ENCODE results near the gene FBP1.

The FBP1 gene

DNA sequence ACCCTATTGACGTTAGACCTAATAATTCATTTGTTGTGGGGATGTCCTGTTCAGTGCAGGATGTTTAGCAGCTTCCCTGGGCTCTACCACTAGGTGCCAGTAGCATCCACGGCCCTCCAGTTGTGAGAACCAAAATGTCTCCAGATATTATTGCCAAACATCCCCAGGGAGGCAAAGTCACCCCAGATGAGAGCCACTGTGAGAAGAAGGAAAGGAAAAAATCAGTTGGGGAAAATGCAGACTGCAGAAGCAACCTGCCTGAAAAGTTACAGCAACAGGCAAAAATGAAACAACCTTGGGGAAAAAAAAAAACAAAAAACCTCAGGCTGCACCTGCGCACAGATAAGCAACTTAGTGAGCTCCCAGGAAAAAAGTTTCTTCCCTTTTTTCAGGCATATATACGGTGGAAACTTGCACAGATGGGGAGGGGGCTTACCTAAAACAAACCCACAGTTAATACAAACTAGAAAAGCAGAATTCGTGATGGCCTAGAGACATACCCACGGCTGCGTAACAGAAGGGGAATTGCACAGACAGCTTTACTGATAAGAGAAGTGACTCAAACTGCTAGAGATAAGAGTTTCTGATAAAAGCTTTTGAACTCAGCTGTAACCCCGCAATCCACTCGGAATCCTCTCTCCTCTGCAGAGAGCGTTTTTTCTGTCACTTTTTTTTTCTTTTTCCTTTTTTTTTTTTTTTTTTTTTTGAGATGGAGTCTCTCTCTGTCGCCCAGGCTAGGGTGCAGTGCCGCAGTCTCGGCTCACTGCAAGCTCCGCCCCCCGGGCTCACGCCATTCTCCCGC lies 29.8 kb upstream of the FBP1 start:
- no peak overlapping the region for H3K4me3 ChIP-seq (ENCODE audit: low read length)
- H3K27me3 ChIP-seq (ENCODE audit: insufficient read depth, low read length), result no peaks in the 10 kb centered on the region
- no peaks in the 10 kb centered on the region for H3K4me1 ChIP-seq (ENCODE audit: insufficient read depth, low read length)
- H3K9ac ChIP-seq (ENCODE audit: low read depth, low read length), result no peak overlapping the region
- H3K36me3 ChIP-seq (ENCODE audit: insufficient read depth, low read depth, low read length), result no peaks in the 10 kb centered on the region
- no peak overlapping the region for H3K27ac ChIP-seq (ENCODE audit: low read length)
- H3K9me3 ChIP-seq (ENCODE audit: insufficient read depth, low read depth, low read length), result no peaks in the 10 kb centered on the region

- H3K4me1 ChIP-seq (ENCODE audit: insufficient read depth, low read length), result no peaks in the 10 kb centered on the region
- no peaks in the 10 kb centered on the region for H3K27me3 ChIP-seq (ENCODE audit: insufficient read depth, low read length)
- H3K36me3 ChIP-seq (ENCODE audit: insufficient read depth, low read depth, low read length), result no peaks in the 10 kb centered on the region
- H3K4me3 ChIP-seq (ENCODE audit: low read length), result no peak overlapping the region
- no peak overlapping the region for H3K27ac ChIP-seq (ENCODE audit: low read length)
- H3K9me3 ChIP-seq (ENCODE audit: insufficient read depth, low read depth, low read length), result no peaks in the 10 kb centered on the region
- H3K9ac ChIP-seq (ENCODE audit: low read depth, low read length), result no peak overlapping the region
These were observed 29.2 kb upstream of the FBP1 start for GRCh38 chr9:94668418-94668927.

GRCh38 chr9:94666364-94667099 lies 27.2 kb upstream of the FBP1 start:
- no peaks in the 10 kb centered on the region for H3K4me1 ChIP-seq (ENCODE audit: insufficient read depth, low read length)
- H3K27ac ChIP-seq (ENCODE audit: low read length), result no peak overlapping the region
- H3K27me3 ChIP-seq (ENCODE audit: insufficient read depth, low read length), result no peaks in the 10 kb centered on the region
- no peaks in the 10 kb centered on the region for H3K9me3 ChIP-seq (ENCODE audit: insufficient read depth, low read depth, low read length)
- H3K36me3 ChIP-seq (ENCODE audit: insufficient read depth, low read depth, low read length), result no peaks in the 10 kb centered on the region
- no peak overlapping the region for H3K4me3 ChIP-seq (ENCODE audit: low read length)
- no peak overlapping the region for H3K9ac ChIP-seq (ENCODE audit: low read depth, low read length)

DNA sequence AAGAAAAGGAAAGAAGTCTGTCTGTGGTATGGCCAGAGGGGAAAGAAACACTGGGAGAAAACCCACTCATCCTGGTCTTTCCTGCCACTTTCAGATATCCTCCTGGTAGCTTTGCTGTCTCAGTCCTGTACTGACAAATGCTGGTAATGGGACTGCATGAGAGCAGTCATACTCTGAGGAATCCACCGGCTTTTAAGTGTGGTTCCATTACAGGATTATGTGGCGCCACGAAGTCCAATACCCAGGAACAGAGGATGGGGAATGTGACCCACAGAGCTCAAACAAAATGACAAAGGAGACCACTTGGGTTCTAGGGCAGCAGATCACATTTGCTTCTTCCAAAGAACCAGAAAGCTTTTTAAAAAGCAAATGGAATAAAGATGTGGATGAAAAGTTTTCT lies 26.3 kb upstream of the FBP1 start:
- H3K9ac ChIP-seq (ENCODE audit: low read depth, low read length), result no peak overlapping the region

GRCh38 chr9:94664801-94665200 lies 25.5 kb upstream of the FBP1 start:
- Histone ChIP-seq H3K9ac (ENCODE audit: low read depth, low read length) (no peak overlapping the region), H3K27ac (ENCODE audit: low read length) (no peak overlapping the region), H3K4me1 (ENCODE audit: insufficient read depth, low read length) (no peaks in the 10 kb centered on the region), H3K27me3 (ENCODE audit: insufficient read depth, low read length) (no peaks in the 10 kb centered on the region), H3K9me3 (ENCODE audit: insufficient read depth, low read depth, low read length) (no peaks in the 10 kb centered on the region), H3K4me3 (ENCODE audit: low read length) (no peak overlapping the region), H3K36me3 (ENCODE audit: insufficient read depth, low read depth, low read length) (no peaks in the 10 kb centered on the region)

More for the DNA sequence above, 26.3 kb upstream of the FBP1 start:
- no peaks in the 10 kb centered on the region for H3K4me1 ChIP-seq (ENCODE audit: insufficient read depth, low read length)
- H3K4me3 ChIP-seq (ENCODE audit: low read length), result no peak overlapping the region
- H3K27me3 ChIP-seq (ENCODE audit: insufficient read depth, low read length), result no peaks in the 10 kb centered on the region
- H3K9me3 ChIP-seq (ENCODE audit: insufficient read depth, low read depth, low read length), result no peaks in the 10 kb centered on the region
- H3K27ac ChIP-seq (ENCODE audit: low read length), result no peak overlapping the region
- no peaks in the 10 kb centered on the region for H3K36me3 ChIP-seq (ENCODE audit: insufficient read depth, low read depth, low read length)

GRCh38 chr9:94663640-94664039 lies 24.3 kb upstream of the FBP1 start:
- no peaks in the 10 kb centered on the region for H3K4me1 ChIP-seq (ENCODE audit: insufficient read depth, low read length)
- H3K36me3 ChIP-seq (ENCODE audit: insufficient read depth, low read depth, low read length), result no peaks in the 10 kb centered on the region
- no peaks in the 10 kb centered on the region for H3K9me3 ChIP-seq (ENCODE audit: insufficient read depth, low read depth, low read length)
- H3K9ac ChIP-seq (ENCODE audit: low read depth, low read length), result no peak overlapping the region
- no peak overlapping the region for H3K27ac ChIP-seq (ENCODE audit: low read length)
- H3K4me3 ChIP-seq (ENCODE audit: low read length), result no peak overlapping the region
- no peaks in the 10 kb centered on the region for H3K27me3 ChIP-seq (ENCODE audit: insufficient read depth, low read length)

DNA sequence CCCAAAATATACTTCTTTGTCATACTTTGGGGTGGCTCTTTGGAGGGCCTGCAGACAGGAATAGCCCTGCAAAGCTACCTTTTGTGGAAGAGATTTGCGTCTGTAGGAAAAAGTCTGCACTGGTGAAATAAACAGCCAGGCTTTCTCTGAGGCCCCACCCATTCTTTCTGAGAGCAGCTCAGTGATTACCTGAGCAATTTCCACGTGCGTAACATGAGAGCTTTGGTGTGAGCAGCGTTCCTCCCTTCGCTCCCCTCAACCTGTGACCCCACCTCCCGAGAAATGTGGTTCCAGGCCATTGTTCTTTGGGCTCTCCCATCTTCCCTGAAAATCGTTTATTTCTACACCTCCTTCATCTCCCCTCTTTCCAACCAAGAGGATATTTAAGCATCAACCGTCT lies 23.8 kb upstream of the FBP1 start:
- no peak overlapping the region for H3K9ac ChIP-seq (ENCODE audit: low read depth, low read length)

GRCh38 chr9:94657021-94657725 lies 17.9 kb upstream of the FBP1 start:
- no peak overlapping the region for H3K4me3 ChIP-seq (ENCODE audit: low read length)
- peaks cover 8% of the 10 kb centered on the region; the same call in 1 of the 2 replicates for H3K4me1 ChIP-seq (ENCODE audit: insufficient read depth, low read length)
- H3K27me3 ChIP-seq (ENCODE audit: insufficient read depth, low read length), result 0 out of 2 replicates have a peak, but pooled peaks cover 10% of the 10 kb centered on the region
- no peak overlapping the region for H3K9ac ChIP-seq (ENCODE audit: low read depth, low read length)
- H3K27ac ChIP-seq (ENCODE audit: low read length), result no peak overlapping the region
- no peaks in the 10 kb centered on the region for H3K36me3 ChIP-seq (ENCODE audit: insufficient read depth, low read depth, low read length)
- H3K9me3 ChIP-seq (ENCODE audit: insufficient read depth, low read depth, low read length), result no peaks in the 10 kb centered on the region

More for the DNA sequence above, 23.8 kb upstream of the FBP1 start:
- Histone ChIP-seq H3K9me3 (ENCODE audit: insufficient read depth, low read depth, low read length) (no peaks in the 10 kb centered on the region), H3K36me3 (ENCODE audit: insufficient read depth, low read depth, low read length) (no peaks in the 10 kb centered on the region), H3K27ac (ENCODE audit: low read length) (no peak overlapping the region), H3K27me3 (ENCODE audit: insufficient read depth, low read length) (no peaks in the 10 kb centered on the region), H3K4me3 (ENCODE audit: low read length) (no peak overlapping the region), H3K4me1 (ENCODE audit: insufficient read depth, low read length) (no peaks in the 10 kb centered on the region)

DNA sequence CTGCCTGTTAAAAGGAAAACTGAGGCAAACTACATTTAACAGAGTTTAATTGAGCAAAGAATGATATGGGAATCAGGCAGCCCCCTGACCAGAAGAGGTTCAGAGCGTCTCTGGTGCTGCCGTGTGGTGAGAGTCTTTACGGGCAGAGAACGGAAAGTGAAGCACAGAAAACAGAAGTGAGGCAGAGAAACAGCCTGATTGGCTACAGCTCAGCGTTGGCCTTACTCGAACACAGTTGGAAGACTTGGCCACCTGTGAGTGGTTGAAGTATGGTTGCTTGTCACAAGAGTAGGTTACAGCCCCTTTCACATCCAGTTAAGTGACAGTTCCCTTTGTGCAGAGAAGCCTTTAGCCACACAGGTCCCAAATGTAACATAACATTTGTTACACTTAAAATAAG lies 16.9 kb upstream of the FBP1 start:
- no peak overlapping the region for H3K9ac ChIP-seq (ENCODE audit: low read depth, low read length)
- H3K36me3 ChIP-seq (ENCODE audit: insufficient read depth, low read depth, low read length), result no peaks in the 10 kb centered on the region
- H3K9me3 ChIP-seq (ENCODE audit: insufficient read depth, low read depth, low read length), result no peaks in the 10 kb centered on the region
- H3K4me3 ChIP-seq (ENCODE audit: low read length), result no peak overlapping the region
- no peak overlapping the region for H3K27ac ChIP-seq (ENCODE audit: low read length)
- 0 out of 2 replicates have a peak, but pooled peaks cover 10% of the 10 kb centered on the region for H3K27me3 ChIP-seq (ENCODE audit: insufficient read depth, low read length)
- peaks cover 8% of the 10 kb centered on the region; the same call in 1 of the 2 replicates for H3K4me1 ChIP-seq (ENCODE audit: insufficient read depth, low read length)

DNA sequence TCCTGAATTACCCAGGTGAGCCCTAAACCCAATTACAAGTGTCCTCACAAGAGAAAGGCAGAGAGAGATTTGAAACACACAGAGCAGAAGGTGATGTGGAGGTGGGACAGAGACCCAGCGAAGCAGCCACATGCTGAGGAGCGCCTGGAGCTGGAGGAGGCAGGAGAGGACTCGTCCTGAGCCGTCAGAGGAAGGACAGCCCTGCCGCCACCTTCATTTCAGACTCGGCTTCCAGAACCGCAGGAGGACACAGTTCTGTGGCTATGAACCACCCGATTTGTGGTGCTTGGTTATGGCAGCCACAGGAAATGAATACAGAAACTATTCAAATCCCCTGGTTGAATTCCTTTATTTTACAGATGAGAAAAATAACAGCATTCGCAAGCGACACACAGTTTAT lies 16.4 kb upstream of the FBP1 start:
- Histone ChIP-seq H3K27ac (ENCODE audit: low read length) (no peak overlapping the region), H3K36me3 (ENCODE audit: insufficient read depth, low read depth, low read length) (no peaks in the 10 kb centered on the region), H3K4me3 (ENCODE audit: low read length) (no peak overlapping the region), H3K9ac (ENCODE audit: low read depth, low read length) (no peak overlapping the region), H3K4me1 (ENCODE audit: insufficient read depth, low read length) (peaks cover 8% of the 10 kb centered on the region; the same call in 1 of the 2 replicates), H3K27me3 (ENCODE audit: insufficient read depth, low read length) (0 out of 2 replicates have a peak, but pooled peaks cover 10% of the 10 kb centered on the region), H3K9me3 (ENCODE audit: insufficient read depth, low read depth, low read length) (no peaks in the 10 kb centered on the region)

- no peak overlapping the region for H3K4me3 ChIP-seq (ENCODE audit: low read length)
- 0 out of 2 replicates have a peak, but pooled peaks cover 10% of the 10 kb centered on the region for H3K27me3 ChIP-seq (ENCODE audit: insufficient read depth, low read length)
- H3K9ac ChIP-seq (ENCODE audit: low read depth, low read length), result no peak overlapping the region
- peaks cover 8% of the 10 kb centered on the region; the same call in 1 of the 2 replicates for H3K4me1 ChIP-seq (ENCODE audit: insufficient read depth, low read length)
- no peaks in the 10 kb centered on the region for H3K36me3 ChIP-seq (ENCODE audit: insufficient read depth, low read depth, low read length)
- no peak overlapping the region for H3K27ac ChIP-seq (ENCODE audit: low read length)
- H3K9me3 ChIP-seq (ENCODE audit: insufficient read depth, low read depth, low read length), result no peaks in the 10 kb centered on the region
These were observed 15.0 kb upstream of the FBP1 start for GRCh38 chr9:94654165-94654894.

Measured in iPS-20b (cell line).